ENCODE results near the gene TM7SF2.

TM7SF2 gene

DNA sequence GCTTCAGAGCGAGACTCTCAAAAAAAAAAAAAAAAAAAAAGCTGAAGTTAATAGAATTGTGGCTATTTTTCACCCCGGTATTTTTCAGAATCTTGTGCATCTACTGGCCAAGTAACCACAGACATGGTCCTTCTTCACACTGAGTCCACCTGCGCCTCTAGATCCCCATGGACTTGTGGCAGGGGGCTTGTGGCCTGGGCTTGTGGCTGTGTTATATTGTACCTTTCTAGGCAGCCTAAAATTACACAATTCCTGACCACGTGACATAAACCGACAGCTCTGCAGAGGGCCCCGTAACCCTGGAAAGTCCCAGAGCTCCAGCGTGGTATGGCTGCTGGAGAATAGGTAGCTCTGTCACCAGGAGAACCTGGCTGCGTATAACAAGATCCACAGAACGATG is 42.5 kb upstream of the TM7SF2 start:
- no peak for DNase-seq (ENCODE audit: low read depth)
- H3K4me3 ChIP-seq (ENCODE audit: low read length): no peak overlapping the region
- TF ChIP-seq, protein P1, sequence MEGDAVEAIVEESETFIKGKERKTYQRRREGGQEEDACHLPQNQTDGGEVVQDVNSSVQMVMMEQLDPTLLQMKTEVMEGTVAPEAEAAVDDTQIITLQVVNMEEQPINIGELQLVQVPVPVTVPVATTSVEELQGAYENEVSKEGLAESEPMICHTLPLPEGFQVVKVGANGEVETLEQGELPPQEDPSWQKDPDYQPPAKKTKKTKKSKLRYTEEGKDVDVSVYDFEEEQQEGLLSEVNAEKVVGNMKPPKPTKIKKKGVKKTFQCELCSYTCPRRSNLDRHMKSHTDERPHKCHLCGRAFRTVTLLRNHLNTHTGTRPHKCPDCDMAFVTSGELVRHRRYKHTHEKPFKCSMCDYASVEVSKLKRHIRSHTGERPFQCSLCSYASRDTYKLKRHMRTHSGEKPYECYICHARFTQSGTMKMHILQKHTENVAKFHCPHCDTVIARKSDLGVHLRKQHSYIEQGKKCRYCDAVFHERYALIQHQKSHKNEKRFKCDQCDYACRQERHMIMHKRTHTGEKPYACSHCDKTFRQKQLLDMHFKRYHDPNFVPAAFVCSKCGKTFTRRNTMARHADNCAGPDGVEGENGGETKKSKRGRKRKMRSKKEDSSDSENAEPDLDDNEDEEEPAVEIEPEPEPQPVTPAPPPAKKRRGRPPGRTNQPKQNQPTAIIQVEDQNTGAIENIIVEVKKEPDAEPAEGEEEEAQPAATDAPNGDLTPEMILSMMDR (conservative IDR thresholded peaks at IDR 0.05; ENCODE audit: low read depth, low read length): no peak

DNA sequence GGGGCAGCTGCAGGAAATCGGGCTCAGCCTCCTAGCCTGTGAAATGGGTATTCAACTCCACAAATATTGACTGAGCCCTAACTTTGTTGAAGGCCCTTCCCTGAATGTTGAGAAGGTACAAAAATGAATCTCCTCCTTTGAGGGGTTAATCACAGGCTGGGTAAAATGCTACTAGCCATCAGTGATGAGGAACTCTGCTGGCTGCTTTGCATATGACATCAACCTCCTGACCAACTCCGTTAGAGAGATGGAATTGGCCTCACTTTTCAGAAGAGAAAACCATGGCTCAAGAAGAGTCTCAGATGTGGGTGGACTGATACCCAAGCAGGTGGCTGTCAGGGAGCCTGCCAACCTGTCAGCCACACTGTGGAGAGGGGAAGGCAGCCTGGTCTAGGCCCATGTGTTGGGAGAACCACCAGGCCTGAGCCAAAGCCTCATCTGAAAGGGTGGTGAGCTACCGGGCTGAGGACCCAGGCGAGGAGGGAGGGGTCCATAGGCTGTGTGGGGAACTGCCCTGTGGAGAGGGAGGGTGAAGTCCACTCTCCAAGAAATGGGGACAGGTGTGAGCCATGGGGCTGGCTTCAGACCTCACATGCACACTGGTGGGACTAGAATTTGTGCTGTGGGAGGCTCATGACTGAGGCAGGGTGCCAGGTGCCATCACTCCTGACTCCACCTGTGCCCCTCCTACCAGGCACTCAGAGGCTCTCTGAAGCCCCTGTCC is 39.6 kb upstream of the TM7SF2 start:
- TF ChIP-seq, protein P1 (conservative IDR thresholded peaks at IDR 0.05; ENCODE audit: low read depth, low read length): no peak
- DNase-seq (ENCODE audit: low read depth): no peak
- H3K4me3 ChIP-seq (ENCODE audit: low read length): no peak overlapping the region

DNA sequence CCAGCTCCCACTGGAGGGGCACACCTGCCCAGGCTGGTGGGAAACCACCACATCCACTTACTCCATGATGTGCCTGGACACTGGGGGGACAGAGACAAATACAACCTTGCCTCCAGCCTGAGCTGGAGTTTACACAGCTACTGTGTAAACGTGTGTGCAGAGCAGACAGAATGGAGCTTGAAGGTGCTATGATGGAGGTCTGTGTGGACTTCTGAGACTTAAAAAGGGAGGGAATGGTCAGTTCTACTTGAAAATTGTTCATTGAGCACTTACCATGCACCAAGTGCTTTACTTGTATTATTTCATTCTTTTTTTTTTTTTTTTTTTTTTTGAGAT is 39.1 kb upstream of the TM7SF2 start:
- TF ChIP-seq, protein P1 (conservative IDR thresholded peaks at IDR 0.05; ENCODE audit: low read depth, low read length): no peak
- H3K4me3 ChIP-seq (ENCODE audit: low read length): no peak overlapping the region
- no peak for DNase-seq (ENCODE audit: low read depth)

DNA sequence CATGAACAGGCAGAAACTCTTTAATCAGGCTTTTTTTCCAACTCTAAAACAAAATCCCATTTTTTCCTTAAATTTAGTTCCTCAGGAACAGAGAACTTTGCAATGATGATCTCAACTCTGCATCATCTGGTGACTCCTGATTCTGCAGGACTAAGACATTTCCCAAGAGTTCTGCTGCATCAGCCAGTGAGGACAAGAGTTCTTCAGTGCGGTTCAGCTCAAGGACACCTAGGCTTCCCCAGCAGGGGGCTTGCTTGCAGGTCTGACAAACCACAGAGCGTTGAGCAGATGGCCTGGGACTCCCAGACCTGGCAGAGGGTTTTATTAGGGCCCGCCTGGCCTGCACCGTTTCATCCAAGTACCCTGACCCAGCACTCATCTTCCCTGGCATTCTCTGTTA is 34.2 kb upstream of the TM7SF2 start:
- TF ChIP-seq, protein P1 (conservative IDR thresholded peaks at IDR 0.05; ENCODE audit: low read depth, low read length): peak; percentile 5
- H3K4me3 ChIP-seq (ENCODE audit: low read length): no peak overlapping the region
- no peak for DNase-seq (ENCODE audit: low read depth)

DNA sequence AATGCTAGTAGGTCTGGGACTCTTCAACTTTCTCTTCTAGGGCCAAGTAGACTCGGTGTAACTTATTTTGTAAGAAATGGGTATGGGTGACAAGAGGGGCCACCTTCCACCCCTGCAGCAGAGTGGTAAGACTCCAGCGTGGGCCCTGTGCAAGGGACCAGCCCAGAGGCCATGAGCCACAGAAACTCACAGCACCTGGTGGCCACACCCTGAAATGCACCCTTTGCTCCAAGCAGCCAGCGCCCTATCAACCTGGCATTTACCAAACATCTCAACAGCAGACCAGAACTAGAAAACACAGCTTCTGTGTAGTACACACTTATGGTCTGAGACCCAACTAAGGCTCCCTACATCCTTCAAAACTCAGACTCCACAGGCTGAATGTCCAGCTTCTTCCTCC is 33.5 kb upstream of the TM7SF2 start:
- H3K4me3 ChIP-seq (ENCODE audit: low read length): no peak overlapping the region
- TF ChIP-seq, protein P1 (conservative IDR thresholded peaks at IDR 0.05; ENCODE audit: low read depth, low read length): peak; percentile 74
- no peak for DNase-seq (ENCODE audit: low read depth)

DNA sequence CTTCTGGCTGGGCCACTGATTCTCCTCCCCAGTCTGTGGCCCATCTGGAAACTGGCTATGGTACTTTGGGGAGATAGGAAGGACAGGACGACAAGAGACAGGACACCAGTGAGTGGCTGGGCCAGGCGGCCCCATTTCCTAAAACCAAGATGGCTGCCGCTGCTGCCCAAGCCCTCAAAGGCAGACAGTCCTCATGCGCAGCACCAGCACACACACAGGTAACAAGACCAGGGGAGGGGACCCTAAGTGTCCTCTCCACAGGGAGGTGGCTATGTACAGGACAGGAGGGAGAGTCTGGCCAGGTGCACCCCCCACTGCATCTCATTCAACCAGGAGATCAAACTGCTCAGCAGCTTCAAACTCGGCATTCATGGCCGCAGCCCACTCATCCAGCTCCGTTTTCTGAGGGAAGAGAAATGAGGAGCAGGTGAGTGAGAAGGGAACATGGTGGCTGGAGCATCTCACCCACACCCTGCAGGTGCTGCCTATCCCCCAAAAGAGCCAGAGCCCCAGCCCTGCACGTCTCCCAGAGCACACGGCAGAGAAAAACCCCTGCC is 32.8 kb upstream of the TM7SF2 start:
- TF ChIP-seq, protein P1 (conservative IDR thresholded peaks at IDR 0.05; ENCODE audit: low read depth, low read length): no peak
- H3K4me3 ChIP-seq (ENCODE audit: low read length): no peak overlapping the region
- DNase-seq (ENCODE audit: low read depth): no peak
